ENCODE measurements around the gene SLC35D1. TPM values are rescaled to one million over a fixed set of nuclear protein-coding genes. Genes with fewer than 3 reads are reported as not detected.

SLC35D1 gene
- total and polyA plus RNA-seq, 10 of the 15 experiments (the other 5 are each of a cell fraction or from before 2014, with no cell fraction given) = 2.9 to 12.4 (median 8.6) TPM

DNA sequence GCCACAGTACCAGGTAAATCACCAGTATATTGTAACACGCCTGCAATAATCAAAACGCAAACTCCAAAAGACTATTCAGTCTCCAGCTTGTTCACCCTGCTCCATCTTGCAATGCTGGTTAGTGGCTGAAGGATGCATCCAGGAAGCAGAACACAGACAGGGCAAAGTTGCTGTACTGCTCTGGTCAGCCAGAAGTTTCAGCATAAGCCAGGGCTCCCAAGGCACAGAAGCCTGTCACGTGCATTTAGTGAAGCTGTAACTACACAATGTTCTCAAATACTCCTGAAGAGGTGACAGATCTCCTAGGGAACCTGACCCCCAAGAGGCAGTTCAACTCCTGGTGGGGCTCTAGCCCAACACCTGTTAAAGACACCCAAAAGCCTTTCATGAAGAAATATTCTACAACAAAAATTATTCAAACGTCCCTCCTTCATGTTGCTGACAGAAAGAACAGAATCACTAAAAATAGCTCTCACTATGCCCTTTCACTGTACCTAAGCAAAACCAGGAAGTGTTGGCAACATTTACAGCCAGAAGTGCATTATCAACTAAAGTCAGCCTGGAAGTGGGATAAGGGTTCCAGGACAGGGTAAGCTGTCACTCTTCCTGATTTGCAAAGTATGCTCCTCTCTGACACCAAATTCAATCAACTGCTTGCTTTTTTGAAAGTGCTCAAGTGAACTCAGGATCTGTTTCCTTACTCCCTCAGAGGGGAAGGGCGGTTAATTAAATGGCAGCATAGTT lies 52.1 kb downstream of the SLC35D1 start:
- no TSS peak for BruUV-seq (replicated peaks)
- Histone ChIP-seq H4K20me1 (ENCODE audit: control insufficient read depth, insufficient read depth) (no peaks in the 10 kb centered on the region), H3K9me3 (replicated peaks; ENCODE audit: control insufficient read depth, insufficient read depth, low read length) (no peaks in the 10 kb centered on the region), H3K4me1 (ENCODE audit: control insufficient read depth, insufficient read depth, low read length) (no peaks in the 10 kb centered on the region), H3K9ac (ENCODE audit: control insufficient read depth, insufficient read depth, low read length) (no peak overlapping the region), H3K27me3 (replicated peaks in 1 of 2; ENCODE audit: control insufficient read depth in 2 of 2, insufficient read depth in 2 of 2, low read length in 1 of 2) (no peaks in the 10 kb centered on the region), H3K27ac (ENCODE audit: control insufficient read depth, insufficient read depth) (no peak overlapping the region), H3K36me3 (ENCODE audit: control insufficient read depth in 2 of 2, insufficient read depth in 2 of 2, low read length in 1 of 2) (no peaks in the 10 kb centered on the region; a peak in 1 of 4 replicates), H2AFZ (ENCODE audit: control insufficient read depth, low read depth, low read length) (no peak overlapping the region), H3K4me2 (ENCODE audit: control insufficient read depth, insufficient read depth) (no peak overlapping the region), H3K4me3 (no peak overlapping the region), H3K79me2 (ENCODE audit: control insufficient read depth, insufficient read depth, low read length) (no peaks in the 10 kb centered on the region)
- 79% methylated on average over 5 of the region's 5 CpGs for WGBS (ENCODE audit: insufficient coverage, insufficient replicate concordance, low lambda C conversion rate, missing lambda C conversion rate)
- intact Hi-C loops (cut with micrococcal nuclease; ENCODE audit: unreplicated experiment) (loop anchor here (5.0 kb wide), 1 partner anchor 500 kb away; no protein-coding TSS in a partner anchor), in situ Hi-C loops (cut with MboI) (no loop called here)
- ChIA-PET POLR2A (interaction anchor here (0.6 kb wide), 1 partner anchor 86 kb away, joined by 3 read pairs; no protein-coding TSS in a partner anchor), CTCF (interaction anchor here (0.8 to 5.1 kb wide), 7 partner anchors 9 to 210 kb away, joined by 3 to 36 read pairs (median 5); no protein-coding TSS in a partner anchor), SMC1A (ENCODE audit: uncharacterized antibody, unreplicated experiment) (interaction anchor here (0.8 to 2.3 kb wide), 4 partner anchors 9 to 147 kb away, joined by 3 to 6 read pairs (median 4); no protein-coding TSS in a partner anchor), RAD21 (ENCODE audit: unreplicated experiment) (interaction anchor here (3.5 kb wide), 1 partner anchor 147 kb away, joined by 12 read pairs; no protein-coding TSS in a partner anchor)
- ATAC-seq (no peak), FAIRE-seq (no peak), DNase-seq (ENCODE audit: low read depth, low spot score) (no peak)
- TF ChIP-seq FOXM1 (IDR thresholded peaks at IDR 0.05; ENCODE audit: low read depth, low read length) (no peak), RBBP5 (conservative IDR thresholded peaks at IDR 0.05) (no peak), STAT3 (IDR thresholded peaks at IDR 0.05; ENCODE audit: low read depth, low read length) (no peak), NR2C1 (IDR thresholded peaks at IDR 0.05) (no peak)
- TF ChIP-seq, protein P1, sequence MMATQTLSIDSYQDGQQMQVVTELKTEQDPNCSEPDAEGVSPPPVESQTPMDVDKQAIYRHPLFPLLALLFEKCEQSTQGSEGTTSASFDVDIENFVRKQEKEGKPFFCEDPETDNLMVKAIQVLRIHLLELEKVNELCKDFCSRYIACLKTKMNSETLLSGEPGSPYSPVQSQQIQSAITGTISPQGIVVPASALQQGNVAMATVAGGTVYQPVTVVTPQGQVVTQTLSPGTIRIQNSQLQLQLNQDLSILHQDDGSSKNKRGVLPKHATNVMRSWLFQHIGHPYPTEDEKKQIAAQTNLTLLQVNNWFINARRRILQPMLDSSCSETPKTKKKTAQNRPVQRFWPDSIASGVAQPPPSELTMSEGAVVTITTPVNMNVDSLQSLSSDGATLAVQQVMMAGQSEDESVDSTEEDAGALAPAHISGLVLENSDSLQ (IDR thresholded peaks at IDR 0.05) = no peak
- TF ChIP-seq, protein P2, sequence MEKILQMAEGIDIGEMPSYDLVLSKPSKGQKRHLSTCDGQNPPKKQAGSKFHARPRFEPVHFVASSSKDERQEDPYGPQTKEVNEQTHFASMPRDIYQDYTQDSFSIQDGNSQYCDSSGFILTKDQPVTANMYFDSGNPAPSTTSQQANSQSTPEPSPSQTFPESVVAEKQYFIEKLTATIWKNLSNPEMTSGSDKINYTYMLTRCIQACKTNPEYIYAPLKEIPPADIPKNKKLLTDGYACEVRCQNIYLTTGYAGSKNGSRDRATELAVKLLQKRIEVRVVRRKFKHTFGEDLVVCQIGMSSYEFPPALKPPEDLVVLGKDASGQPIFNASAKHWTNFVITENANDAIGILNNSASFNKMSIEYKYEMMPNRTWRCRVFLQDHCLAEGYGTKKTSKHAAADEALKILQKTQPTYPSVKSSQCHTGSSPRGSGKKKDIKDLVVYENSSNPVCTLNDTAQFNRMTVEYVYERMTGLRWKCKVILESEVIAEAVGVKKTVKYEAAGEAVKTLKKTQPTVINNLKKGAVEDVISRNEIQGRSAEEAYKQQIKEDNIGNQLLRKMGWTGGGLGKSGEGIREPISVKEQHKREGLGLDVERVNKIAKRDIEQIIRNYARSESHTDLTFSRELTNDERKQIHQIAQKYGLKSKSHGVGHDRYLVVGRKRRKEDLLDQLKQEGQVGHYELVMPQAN (conservative IDR thresholded peaks at IDR 0.05) = no peak
